GM21737 (cell line): Measurements from ENCODE around the gene THSD4.

Source experiments
- ATAC-seq: cut with Tn5 transposase; IDR thresholded peaks from one replicate; pipeline ENCODE4 v1.9.1; 2021; ENCODE audit warnings: mild to moderate bottlenecking, moderate library complexity; ENCODE audit not compliant: unreplicated experiment

The THSD4 gene

DNA sequence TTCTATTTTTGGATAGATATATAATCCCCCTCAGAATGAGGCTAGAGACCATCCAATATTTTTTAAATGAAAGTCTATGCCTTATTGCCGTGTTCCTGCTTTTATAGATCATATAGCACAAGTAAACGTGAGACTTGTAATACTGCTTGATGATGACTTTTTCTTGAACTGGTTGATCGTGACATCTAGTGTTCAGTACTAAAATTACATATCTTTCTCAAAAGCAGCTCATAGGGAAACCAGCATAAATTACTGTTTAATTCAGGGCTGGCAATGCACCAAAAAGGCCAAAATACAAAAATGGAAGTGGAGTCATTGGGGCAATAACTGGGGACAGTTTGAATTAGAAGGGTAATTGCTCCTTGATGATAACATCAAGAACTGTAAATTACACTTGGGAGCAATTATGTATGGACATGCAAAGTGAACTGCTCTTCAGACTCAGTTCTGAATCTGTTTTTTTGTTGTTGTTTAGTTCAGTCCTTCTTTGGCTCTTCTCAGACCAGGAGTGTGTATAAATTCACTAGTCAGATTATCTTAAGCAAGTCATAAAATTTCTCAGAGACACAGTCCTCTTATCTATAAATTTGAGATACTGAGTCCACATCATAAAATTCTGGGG, 325.3 kb downstream of the THSD4 start:
- no peak for ATAC-seq

DNA sequence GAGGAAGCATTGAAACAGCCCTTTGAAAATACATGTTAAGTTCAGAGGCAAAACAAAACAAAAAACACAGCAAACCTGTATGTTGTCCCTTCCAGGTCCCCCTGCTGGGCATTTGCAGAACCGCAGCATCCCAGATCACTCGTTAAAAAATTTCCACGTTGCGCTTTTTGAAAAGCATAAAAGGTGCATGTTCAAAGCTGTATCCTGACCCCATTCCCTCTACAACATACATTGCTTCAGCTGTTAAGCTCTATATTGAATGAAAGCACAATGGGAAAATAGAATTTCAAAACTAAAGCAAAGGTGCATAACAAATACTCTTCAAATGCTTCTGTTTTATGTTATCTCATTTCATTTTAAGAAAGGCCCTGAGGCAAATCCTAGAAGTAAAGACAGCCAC, 328.3 kb downstream of the THSD4 start:
- no peak for ATAC-seq

DNA sequence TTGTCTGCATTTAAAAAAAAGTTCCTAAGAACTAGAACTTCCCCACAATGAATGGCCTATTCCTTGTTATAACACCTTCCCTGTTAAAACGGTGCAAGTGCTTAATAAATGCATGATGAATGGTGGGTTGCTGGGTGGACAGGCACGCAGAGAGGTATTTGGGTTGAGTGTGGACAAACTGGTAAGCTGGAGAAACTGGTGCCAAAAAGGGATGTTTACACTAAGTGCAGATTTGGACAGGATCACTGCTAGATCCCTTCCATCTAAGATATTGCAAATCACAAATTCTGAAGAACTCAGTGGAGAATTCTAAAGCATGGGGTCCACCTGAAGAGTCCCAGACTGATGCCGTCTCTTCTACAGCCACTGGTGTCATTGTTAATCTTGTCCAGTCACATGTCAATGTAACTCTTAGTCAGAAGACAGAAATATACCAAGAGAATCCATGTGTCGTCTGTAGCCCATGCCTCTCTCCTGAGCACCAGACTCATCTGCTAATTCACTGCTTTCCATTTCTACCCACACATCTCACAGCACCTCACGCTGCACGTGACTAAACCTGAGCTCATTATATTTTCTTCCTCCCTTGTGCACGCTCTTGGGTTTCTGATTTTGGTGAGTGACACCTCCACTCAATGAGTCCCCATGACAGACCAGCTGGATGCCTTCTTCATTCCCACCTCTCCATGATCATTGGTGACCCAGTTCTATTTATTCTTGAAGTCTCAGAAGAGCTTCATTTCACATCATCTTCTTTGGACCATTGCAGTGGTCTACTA, 328.9 kb downstream of the THSD4 start:
- no peak for ATAC-seq

DNA sequence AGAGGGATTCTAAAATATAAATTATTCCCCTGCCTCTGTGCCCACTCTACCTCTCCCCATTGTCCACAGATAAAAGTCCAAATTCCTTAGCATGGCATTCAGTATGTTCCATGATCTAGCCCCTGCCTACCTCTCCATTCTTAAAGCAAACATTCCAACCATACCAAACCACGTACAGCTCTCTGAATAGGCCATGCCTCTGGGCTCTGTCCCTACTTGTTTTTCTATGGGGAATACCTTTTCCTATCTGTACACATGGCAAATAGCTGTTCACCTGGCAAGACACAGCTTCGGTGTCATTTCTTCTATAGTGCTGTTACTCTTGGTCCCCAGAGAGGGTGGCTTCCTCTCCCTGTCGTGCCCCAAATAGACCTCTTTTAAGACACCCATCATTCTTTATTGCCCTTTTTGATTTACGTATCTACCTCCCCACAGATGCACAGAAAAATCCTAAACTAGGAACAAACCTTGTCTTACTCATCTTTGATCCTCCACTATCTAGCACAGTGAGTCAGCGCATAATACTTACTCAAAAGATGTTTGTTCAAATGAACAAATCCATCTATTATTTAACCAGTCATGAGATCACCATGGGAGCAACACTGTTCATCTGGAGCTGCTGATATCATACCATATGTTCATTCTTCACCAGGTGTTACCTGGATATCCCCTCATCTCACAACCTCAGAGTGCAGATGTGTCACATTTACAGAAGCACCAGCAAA, 329.8 kb downstream of the THSD4 start:
- no peak for ATAC-seq

DNA sequence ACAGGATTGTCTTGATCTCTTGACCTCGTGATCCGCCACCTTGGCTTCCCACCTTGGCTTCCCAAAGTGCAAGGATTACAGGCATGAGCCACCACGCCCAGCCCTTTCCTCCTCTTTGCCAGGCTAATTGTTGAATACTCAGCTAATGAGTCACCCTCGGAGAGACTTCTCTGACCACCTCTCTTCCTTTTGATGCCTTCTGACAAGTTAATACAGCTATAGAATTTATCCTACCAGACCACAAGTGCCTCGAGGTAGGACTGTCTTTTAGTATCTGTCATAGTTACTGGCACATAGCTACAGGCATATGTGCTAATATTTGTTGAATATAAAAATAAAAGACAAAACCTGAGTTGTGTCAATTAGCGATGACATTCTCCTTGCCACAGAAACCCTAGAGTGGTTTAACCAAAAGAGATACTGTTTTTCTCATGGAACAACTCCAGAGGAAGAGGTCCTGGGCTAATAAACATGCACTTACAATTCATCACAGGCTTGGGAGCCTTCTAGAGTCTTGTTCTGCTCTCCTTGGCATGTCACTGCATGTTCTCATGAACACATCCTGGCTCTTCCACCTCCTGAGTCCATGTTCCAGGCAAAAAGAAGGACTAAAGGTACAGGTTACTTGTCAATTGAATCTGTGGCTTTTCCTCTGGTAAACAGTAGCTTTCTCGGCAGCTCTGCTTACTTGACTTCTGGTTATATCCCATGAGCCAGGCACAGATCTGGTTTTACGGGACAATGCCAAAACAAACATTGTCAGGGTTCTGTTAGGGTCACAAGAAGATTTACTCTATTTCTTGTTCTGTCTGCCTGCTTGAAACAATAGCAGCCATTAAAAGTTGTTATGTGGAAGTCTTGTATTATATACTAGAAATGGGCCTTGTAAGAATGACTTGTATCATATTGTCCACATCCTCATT, 332.3 kb downstream of the THSD4 start:
- ATAC-seq, result no peak

DNA sequence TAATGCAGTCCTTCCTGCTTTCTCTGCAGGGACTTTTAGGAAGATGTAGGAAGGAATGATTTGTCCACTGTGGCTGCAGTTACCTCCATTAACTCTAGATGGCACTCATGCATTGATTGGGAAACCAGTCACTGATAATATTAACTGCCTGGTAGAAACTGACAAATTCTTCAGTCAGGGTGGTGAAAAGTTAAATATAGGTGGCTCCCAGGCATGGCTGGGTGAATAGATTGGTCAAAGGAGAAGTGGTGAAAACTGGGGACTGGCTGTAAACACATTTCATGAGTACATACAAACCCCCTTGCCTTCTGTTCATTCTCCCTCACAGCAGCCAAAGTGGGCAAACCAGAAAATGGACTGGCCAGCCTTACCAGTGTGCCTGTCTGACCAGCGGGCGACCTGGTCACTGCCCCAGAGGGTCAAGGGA, 333.4 kb downstream of the THSD4 start:
- no peak for ATAC-seq

DNA sequence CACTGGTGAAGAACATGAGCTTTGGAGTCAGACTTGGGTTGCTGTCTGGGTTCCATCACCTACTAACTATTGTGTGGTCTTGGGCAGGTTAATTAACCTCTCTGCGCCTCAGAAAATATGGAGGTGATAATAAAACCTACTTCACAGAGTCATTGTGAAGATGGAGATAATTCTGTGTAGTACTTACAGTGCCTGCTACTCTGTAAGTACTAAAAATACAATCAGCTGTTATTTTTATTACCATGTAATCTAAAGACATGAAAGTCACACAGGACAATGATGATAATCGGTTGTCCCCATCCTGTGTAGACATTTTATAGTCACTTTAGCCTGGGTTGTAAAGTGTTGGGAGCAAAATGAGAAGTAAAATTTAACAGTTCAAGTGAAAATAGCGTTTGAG, 334.1 kb downstream of the THSD4 start:
- ATAC-seq, result no peak

DNA sequence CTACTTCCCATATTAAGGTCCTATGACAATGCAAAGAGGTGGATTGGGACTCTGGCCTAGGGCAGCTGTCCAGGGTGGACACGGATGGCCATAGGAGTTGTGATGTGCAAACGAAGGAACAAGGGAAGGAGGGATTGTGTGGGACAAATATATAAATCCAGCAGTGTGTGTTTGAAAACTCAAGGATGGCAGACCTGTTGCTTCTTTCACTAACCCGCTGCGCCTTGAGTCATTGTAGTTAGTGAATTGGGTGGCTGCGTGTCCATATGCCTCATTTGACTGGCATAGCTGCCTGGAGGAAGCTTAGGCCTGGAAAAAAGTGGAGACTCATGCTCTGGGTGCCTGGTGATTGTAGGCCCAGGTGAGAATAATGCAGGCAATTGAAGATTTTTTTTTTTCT, 334.7 kb downstream of the THSD4 start:
- no peak for ATAC-seq

DNA sequence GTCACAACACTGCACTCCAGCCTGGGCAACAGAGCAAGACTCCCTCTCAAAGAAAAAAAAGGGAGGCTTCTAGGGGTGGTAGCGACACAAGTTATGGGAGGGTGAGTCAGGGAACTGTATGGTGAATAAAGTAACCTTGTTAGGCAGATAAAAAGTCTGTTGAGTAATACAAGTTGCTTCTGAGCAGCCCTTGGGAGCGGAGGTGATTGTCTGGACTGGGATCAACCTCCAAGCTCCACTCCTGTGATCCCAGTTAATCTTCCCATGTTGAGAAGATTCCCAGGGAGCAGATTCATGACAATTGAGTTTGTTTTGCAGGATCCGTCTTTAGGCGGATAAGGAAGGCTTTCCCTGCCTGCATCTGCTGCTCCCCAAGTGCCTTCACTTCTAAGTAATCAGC, 335.9 kb downstream of the THSD4 start:
- no peak for ATAC-seq

DNA sequence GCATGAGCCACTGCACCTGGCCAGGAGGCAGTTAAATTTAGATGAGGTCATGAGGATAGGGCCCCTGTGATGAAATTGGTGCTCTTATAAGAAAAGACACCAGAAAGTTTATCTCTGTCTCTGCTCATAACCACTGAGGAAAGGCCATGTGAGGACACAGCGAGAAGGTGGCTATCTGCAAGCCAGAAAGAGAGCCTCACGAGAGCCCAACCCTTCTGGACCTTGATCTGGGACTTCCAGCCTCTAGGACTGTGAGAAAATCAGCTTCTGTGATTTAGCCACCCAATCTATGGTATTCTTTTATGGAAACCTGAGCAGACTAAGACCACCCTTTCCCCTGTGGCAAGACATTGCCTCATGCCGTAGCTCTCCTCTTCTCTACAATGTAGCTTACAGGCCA, 337.6 kb downstream of the THSD4 start:
- no peak for ATAC-seq

DNA sequence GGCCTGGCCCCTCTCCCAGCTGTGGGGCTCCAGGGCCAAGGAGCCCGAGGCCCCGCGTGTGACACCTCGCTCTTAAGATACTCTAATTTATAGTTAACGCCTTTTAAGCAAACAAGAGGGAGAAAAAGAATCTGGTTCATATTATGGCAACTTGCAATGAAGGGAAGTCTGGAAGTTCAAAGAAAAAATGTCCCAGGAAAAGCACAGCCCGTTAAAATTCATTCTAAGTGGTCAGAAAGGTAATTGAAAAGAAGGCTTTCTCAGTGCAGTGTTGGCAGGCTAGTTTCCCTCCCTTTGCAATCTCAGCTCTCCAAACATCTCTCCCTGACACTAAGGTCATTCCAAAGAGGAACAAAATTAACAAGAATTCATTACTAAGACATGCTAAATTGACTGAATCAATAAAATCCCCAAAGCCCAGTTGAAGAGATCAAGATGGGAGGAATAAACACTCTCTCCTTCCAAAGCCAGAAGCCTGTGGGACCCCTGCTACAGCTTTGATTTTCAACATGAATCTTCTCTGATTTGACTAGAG, 339.3 kb downstream of the THSD4 start:
- ATAC-seq, result no peak

DNA sequence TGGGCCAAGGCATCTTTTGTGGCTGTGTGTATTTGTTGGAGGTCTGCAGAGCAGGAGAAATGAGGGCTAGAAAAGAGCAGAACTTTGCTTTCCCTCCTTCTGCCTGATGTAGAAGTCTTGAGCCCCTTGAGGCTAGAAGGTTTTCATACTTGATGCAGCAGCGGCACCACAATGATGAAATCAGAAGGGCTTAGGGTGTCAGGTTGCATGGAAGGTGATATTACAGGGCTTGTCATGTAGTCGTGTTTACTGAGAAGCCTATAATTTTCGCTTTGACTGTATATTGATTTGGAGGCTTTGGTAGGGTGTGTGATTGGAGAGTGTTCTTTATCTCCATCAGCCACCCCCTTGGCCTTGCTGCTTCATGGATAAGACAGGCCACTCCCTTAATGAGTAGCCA, 339.8 kb downstream of the THSD4 start:
- ATAC-seq, result no peak

DNA sequence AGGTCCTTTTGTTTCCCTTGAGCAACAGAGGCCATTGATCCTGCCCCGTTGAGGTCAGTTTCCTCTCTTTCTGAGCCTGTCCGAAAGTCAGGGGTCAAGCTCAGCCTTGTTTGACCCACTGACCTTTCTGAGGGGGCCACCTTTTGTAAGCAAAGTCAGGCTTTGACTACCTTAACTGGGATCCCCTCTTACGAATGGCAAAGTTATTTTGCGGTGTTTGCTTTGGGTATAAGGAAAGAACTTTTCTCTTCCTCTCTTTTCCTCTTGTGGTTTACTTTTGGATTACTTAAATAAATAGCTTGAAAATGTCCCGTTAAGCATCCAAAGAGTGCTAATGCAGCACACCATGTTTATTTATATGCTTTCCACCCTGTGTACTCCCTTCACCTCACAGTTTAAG, 340.6 kb downstream of the THSD4 start:
- ATAC-seq, result no peak

DNA sequence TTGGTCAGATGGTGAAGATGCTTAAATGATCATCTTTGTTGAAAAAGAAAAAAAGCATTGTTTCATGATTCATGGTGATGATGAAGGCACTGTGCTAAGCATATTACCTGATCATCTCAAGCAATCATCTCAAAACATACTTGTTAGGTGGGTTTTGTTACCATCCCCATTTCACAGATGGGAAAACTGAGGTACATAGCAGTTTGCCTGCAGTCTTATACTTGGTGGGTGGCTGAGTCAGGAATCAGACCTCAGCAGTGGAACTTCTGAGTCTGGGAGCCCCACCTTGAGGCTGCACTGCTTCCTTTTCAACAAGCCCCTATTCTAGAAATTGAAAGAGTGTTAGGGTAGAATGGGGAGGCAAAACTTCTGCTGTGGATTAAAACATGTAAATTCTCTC, 341.1 kb downstream of the THSD4 start:
- ATAC-seq, result no peak

DNA sequence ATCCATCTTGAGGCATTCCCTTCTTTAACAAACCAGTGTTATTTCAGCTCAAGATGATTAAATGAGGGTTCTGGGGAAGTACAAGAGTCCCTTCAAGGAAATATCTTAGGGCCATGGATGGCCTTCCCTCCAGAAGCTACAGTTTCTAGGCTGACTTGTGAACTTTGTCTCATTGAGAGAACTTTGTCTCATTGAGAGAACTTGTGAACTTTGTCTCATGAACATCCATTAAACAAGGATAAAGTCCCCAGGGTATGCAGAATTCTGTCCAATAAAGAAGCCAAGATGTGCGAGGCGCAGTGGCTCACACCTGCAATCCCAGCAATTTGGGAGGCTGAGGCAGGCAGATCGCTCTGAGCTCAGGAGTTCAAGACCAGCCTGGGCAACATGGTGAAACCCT, 341.5 kb downstream of the THSD4 start:
- ATAC-seq, result no peak

DNA sequence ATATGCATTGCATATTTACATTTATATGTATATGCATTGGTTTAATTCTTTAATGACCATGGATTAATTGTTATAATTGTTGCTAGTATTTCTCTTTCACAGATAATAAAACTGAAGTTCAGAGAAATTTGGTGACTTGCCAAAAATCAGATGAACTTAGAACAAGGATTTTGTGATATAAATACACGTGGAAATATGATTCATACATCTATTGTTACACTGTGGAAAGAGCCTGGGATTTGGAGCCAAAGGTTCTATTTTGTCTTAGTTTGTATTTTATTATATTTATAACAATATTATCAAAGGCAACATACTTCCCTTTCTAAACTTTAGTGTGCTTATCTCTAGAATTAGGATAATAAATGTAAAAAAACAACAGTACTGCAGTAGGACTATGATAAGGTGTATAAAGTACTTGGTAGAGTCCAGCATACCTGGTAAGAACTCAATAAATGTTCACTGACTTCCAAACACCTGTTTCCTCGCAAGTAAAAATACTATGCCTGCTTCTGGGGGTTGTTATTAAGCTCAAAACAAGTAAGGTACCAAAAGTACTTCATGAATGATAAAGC, 342.9 kb downstream of the THSD4 start:
- ATAC-seq, result no peak

DNA sequence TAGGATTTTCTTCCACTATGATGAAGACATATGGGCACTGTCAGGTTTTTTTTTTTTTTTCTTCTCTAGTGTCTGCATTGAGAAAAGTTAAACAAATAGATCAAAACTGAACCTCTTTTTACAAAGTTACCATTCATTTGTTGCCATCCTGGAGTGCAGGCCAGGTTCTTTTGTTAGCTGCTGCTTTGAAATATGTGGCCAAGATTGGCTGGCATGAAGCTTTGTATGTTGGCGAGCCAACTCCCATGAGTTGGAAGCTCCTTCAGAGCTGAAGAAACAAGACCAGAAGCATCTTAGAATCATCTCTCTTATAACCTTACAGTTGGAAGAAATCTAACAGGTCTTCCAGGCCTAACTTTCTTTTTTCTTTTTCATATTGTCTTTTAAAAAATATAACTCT, 346.5 kb downstream of the THSD4 start:
- ATAC-seq, result no peak

DNA sequence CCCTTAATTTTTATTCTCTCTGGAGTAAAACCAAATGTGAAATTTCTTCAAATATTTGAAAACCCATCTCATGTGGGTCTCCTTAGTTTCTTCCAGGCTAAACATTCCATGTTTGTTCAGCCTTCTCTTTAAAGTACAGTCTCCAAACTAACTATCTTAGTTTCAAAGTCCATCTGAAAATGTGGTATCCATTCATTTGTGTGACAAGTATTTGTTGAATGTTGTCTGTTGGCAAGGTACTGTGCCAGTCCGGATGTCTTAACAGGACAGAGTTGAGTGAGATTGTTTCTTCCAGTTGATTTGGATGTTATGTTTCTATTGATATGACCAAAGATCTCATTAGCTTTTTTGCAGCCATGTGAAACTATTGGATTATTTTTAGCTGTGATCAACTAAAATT, 347.4 kb downstream of the THSD4 start:
- ATAC-seq, result no peak

DNA sequence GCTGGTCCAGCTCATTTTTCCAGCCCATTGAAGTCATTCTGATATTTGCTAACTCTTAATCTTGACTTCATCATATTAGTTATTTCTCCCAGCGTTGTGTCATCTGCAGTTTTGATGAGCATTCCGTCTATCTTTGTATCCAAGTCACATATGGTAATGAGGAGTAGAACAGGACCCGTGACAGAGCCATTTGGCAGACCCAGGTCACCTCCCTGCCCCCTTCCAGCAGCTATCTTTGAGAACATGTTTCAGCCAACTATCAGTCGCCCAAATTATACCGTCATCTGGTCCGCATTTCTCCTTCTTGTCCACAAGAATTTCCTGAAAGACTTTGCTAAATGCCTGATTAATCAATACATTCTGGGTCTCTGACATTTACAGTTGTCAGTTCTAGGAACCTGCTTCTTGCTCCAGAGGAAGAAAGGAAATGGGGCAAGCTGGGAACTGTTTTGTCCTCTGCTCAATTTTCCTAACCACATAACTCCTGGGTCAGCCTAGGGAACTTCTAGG, 347.9 kb downstream of the THSD4 start:
- no peak for ATAC-seq
